ENCODE measurements around the gene ZSWIM5. TPM values are rescaled to one million over a fixed set of nuclear protein-coding genes. Genes with fewer than 3 reads are reported as not detected.

ZSWIM5 gene
- total and polyA plus RNA-seq, 2 donors (not counting 1 experiment from before 2014, with no cell fraction given), result 0.36 to 1.7 TPM

GRCh38 chr1:45205011-45205909 lies 1.1 kb downstream of the ZSWIM5 start:
- DNase-seq, result peak; percentile 37
- POLR2A ChIA-PET, result interaction anchor here (0.6 kb wide), 1 partner anchor 35 kb away, joined by 3 read pairs; no protein-coding TSS in a partner anchor
- peak overlapping the region in 3 of 5 experiments; percentile 39 to 67 (median 66) for H3K4me3 ChIP-seq (ENCODE audit: control extremely low read depth in 1 of 5, extremely low read depth in 1 of 5, insufficient read depth in 1 of 5, low read depth in 2 of 5, low read length in 4 of 5)
- intact Hi-C loops (cut with micrococcal nuclease), result loop anchor here (5.0 kb wide), 1 partner anchor 193 kb away; the partner anchor contains the start of genes HECTD3 and UROD
- H3K4me1 ChIP-seq (ENCODE audit: control insufficient read depth in 2 of 2, insufficient read depth in 2 of 2, low read length in 2 of 2), result peaks cover 11 to 15% of the 10 kb centered on the region in 2 donors
- no peak overlapping the region for H3K27ac ChIP-seq (ENCODE audit: low read length in 2 of 2)
- Mint-ChIP-seq H3K4me3 (peak overlapping the region; percentile 88), H3K9me3 (ENCODE audit: insufficient read depth) (no peaks in the 10 kb centered on the region), H3K27ac (peak overlapping the region; percentile 54), H3K4me1 (peaks cover 13% of the 10 kb centered on the region), H3K27me3 (peaks cover 36% of the 10 kb centered on the region)
- no peak for TF ChIP-seq EZH2 (IDR thresholded peaks at IDR 0.05; ENCODE audit: borderline replicate concordance, insufficient read depth, low read depth, low read length, poor library complexity, severe bottlenecking)
- TF ChIP-seq, protein P1, sequence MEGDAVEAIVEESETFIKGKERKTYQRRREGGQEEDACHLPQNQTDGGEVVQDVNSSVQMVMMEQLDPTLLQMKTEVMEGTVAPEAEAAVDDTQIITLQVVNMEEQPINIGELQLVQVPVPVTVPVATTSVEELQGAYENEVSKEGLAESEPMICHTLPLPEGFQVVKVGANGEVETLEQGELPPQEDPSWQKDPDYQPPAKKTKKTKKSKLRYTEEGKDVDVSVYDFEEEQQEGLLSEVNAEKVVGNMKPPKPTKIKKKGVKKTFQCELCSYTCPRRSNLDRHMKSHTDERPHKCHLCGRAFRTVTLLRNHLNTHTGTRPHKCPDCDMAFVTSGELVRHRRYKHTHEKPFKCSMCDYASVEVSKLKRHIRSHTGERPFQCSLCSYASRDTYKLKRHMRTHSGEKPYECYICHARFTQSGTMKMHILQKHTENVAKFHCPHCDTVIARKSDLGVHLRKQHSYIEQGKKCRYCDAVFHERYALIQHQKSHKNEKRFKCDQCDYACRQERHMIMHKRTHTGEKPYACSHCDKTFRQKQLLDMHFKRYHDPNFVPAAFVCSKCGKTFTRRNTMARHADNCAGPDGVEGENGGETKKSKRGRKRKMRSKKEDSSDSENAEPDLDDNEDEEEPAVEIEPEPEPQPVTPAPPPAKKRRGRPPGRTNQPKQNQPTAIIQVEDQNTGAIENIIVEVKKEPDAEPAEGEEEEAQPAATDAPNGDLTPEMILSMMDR (IDR thresholded peaks at IDR 0.05), result no peak
- no peaks in the 10 kb centered on the region for H4K20me1 ChIP-seq (ENCODE audit: control insufficient read depth, insufficient read depth, low read length, poor library complexity, severe bottlenecking)
- H3K4me2 ChIP-seq (replicated peaks; ENCODE audit: low read depth, low read length, poor library complexity, severe bottlenecking), result peak overlapping the region; percentile 92
- H3K9ac ChIP-seq (ENCODE audit: low read length), result peak overlapping the region; percentile 27
- 2% methylated on average over 39 of the region's 43 CpGs for WGBS (ENCODE audit: insufficient coverage)
- CTCF ChIA-PET, result interaction anchor here (0.7 to 1.1 kb wide), 2 partner anchors 35 to 191 kb away, joined by 3 to 4 read pairs; no protein-coding TSS in a partner anchor
- H3K9me3 ChIP-seq (ENCODE audit: control extremely low read depth in 1 of 3, control insufficient read depth in 2 of 3, insufficient read depth in 1 of 3, low read length in 2 of 3), result no peaks in the 10 kb centered on the region
- H3K79me2 ChIP-seq (ENCODE audit: control insufficient read depth, insufficient read depth, low read length), result no peaks in the 10 kb centered on the region
- peak; percentile 11 for ATAC-seq (ENCODE audit: low read depth)
- peak overlapping the region; percentile 70 for H2AFZ ChIP-seq (ENCODE audit: insufficient read depth, low read depth, low read length, poor library complexity, severe bottlenecking)
- H3K36me3 ChIP-seq (replicated peaks in 1 of 2; ENCODE audit: control extremely low read depth in 1 of 2, control insufficient read depth in 1 of 2, extremely low read depth in 1 of 2, insufficient read depth in 2 of 2, low read length in 1 of 2), result no peaks in the 10 kb centered on the region
- peaks cover 0 to 42% (median 23%) of the 10 kb centered on the region in 4 experiments for H3K27me3 ChIP-seq (replicated peaks in 1 of 4; ENCODE audit: control extremely low read depth in 1 of 4, control insufficient read depth in 3 of 4, insufficient read depth in 4 of 4, low read length in 3 of 4)
